B cell (primary cell): Measurements from ENCODE around the gene SULT1B1.

Source experiments
- CTCF ChIP-seq: fragments of 200-600 bp; IDR thresholded peaks from one replicate; pipeline ENCODE4 v1.8.0; 2022; ENCODE audit warnings: antibody characterized with exemption, mild to moderate bottlenecking
- EZH2 ChIP-seq: IDR thresholded peaks from 2 replicates; pipeline ENCODE4 v1.6.1; 2012; ENCODE audit warnings: borderline replicate concordance, low read depth, mild to moderate bottlenecking, moderate library complexity, low read length; ENCODE audit not compliant: insufficient read depth, poor library complexity, severe bottlenecking

DNA sequence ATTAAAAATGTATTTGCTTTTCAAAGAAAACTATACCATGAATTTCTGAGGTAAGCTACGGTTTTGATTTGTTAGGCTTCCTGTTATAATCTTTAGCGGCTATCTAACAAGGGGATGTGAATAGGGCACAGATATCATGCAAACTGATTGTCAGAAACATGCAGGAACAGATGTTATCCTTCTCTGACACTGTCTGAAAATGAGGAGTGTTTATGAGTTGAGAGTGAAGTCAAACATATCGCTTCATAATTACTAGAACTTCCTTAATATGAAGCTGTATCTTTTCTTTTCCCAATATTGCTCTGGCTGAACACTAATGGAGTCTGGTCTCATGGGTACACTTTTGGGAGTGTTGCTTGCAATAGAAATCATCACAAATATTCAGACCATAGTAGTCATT lies 16.3 kb upstream of the SULT1B1 start:
- TF ChIP-seq CTCF, result no peak
- no peak for TF ChIP-seq EZH2
